GM12878 (cell line): ENCODE results near the gene LMAN1L. TPM values are rescaled to one million over a fixed set of nuclear protein-coding genes. Genes with fewer than 3 reads are reported as not detected.

Experiments used
- ATAC-seq: fragments of 200-7000 bp; cut with Tn5 transposase; 3 replicates; pipeline ENCODE4 v1.9.1; 2020; ENCODE audit warnings: mild to moderate bottlenecking, moderate library complexity
- BruUV-seq: library from RNA; stranded (reverse); fragments of 400-500 nt; replicated peaks from 2 replicates; lab custom pipeline; 2021; lab: Mats Ljungman, UMichigan
- CTCF ChIA-PET: fragments of 300-600 bp; sonication (Branson Sonifier 250); formaldehyde crosslinking; extraction: SDS; loops from one replicate; lab custom pipeline; 2021; ENCODE audit warnings: inconsistent platforms; lab: Yijun Ruan, JAX
- POLR2A ChIA-PET: fragments of 350-600 bp; formaldehyde crosslinking; extraction: SDS; loops from one replicate; lab custom pipeline; 2021; ENCODE audit warnings: inconsistent platforms; lab: Charles Lee
- RAD21 ChIA-PET: fragments of 300-600 bp; sonication (Branson Sonifier 250); formaldehyde crosslinking; loops from one replicate; lab custom pipeline; 2023; ENCODE audit warnings: antibody characterized with exemption; ENCODE audit not compliant: unreplicated experiment; lab: Charles Lee
- SMC1A ChIA-PET: fragments of 300-600 bp; sonication (Branson Sonifier 250); formaldehyde crosslinking; loops from one replicate; lab custom pipeline; 2023; ENCODE audit not compliant: unreplicated experiment, uncharacterized antibody; lab: Charles Lee
- DNase-seq: peaks from one replicate; pipeline ENCODE4 v3.0.0-alpha.2; 2011; ENCODE audit warnings: low read depth, low spot score
- FAIRE-seq: peaks from 3 replicates; lab custom pipeline; 2011; peaks lifted over from hg19 to GRCh38; lab: Jason Lieb, UNC
- H2AFZ ChIP-seq: 2 replicates; pipeline ENCODE4 v1.6.0; 2011; ENCODE audit warnings: low read depth, low read length, control low read depth; ENCODE audit not compliant: control insufficient read depth
- H3K27ac ChIP-seq: 2 replicates; pipeline ENCODE4 v1.5.1; 2011; ENCODE audit warnings: control low read depth; ENCODE audit not compliant: control insufficient read depth, insufficient read depth
- H3K27me3 ChIP-seq, 2 experiments: replicated peaks in 1 of 2; 2 replicates each; pipeline versions ENCODE4 v1.6.0 to v1.6.1; 2011; ENCODE audit warnings: low read length in 1 of 2; ENCODE audit not compliant: control insufficient read depth in 2 of 2, insufficient read depth in 2 of 2
- H3K36me3 ChIP-seq, 2 experiments: 2 replicates each; pipeline ENCODE4 v1.5.1; 2011; ENCODE audit warnings: low read length in 1 of 2; ENCODE audit not compliant: control insufficient read depth in 2 of 2, insufficient read depth in 2 of 2
- H3K4me1 ChIP-seq: 2 replicates; pipeline ENCODE4 v1.6.1; 2011; ENCODE audit warnings: mild to moderate bottlenecking, low read length, moderate library complexity, mixed read lengths; ENCODE audit not compliant: control insufficient read depth, insufficient read depth
- H3K4me2 ChIP-seq: 2 replicates; pipeline ENCODE4 v1.6.0; 2011; ENCODE audit warnings: control low read depth; ENCODE audit not compliant: control insufficient read depth, insufficient read depth
- H3K4me3 ChIP-seq: fragments of 200-600 bp; sonication (generic); 2 replicates; pipeline ENCODE4 v1.5.1; 2016
- H3K79me2 ChIP-seq: 2 replicates; pipeline ENCODE4 v1.6.0; 2011; ENCODE audit warnings: low read length; ENCODE audit not compliant: control insufficient read depth, insufficient read depth
- H3K9ac ChIP-seq: 2 replicates; pipeline ENCODE4 v1.8.0; 2011; ENCODE audit warnings: low read length, control low read depth, mixed read lengths; ENCODE audit not compliant: control insufficient read depth, insufficient read depth
- H3K9me3 ChIP-seq: replicated peaks from 3 replicates; pipeline ENCODE4 v1.5.1; 2011; ENCODE audit warnings: mild to moderate bottlenecking, low read length; ENCODE audit not compliant: control insufficient read depth, insufficient read depth
- H4K20me1 ChIP-seq: 2 replicates; pipeline ENCODE4 v1.6.0; 2011; ENCODE audit not compliant: control insufficient read depth, insufficient read depth
- ETV6 ChIP-seq, 2 experiments: fragments of 450-650 bp in 1 of 2; IDR thresholded peaks in 1 of 2; conservative IDR thresholded peaks in 1 of 2; 2 replicates each; pipeline ENCODE4 v1.6.1; 2014; ENCODE audit warnings: antibody characterized with exemption in 1 of 2, borderline replicate concordance in 1 of 2, low read depth in 1 of 2, mild to moderate bottlenecking in 1 of 2, moderate library complexity in 1 of 2
- GABPA ChIP-seq: IDR thresholded peaks from 2 replicates; pipeline ENCODE4 v1.6.1; 2014; ENCODE audit warnings: antibody characterized with exemption, low read depth, mild to moderate bottlenecking, inconsistent platforms
- HCFC1 ChIP-seq: fragments of 150-350 bp; IDR thresholded peaks from 2 replicates; pipeline ENCODE4 v1.6.1; 2014; ENCODE audit warnings: low read length
- POLR2A ChIP-seq: IDR thresholded peaks from 2 replicates; pipeline ENCODE4 v1.6.1; 2011; ENCODE audit warnings: low read depth, mild to moderate bottlenecking, low read length
- SREBF1 ChIP-seq: IDR thresholded peaks from 2 replicates; pipeline ENCODE4 v1.6.1; 2012; ENCODE audit warnings: mild to moderate bottlenecking, low read length
- STAT3 ChIP-seq: IDR thresholded peaks from 2 replicates; pipeline ENCODE4 v1.6.1; 2011; ENCODE audit warnings: low read depth, low read length, improper control_type of control experiment
- WGBS: methylation state at CpG from one replicate; pipeline ENCODE4 v1.1.6; 2016; ENCODE audit warnings: low lambda C conversion rate; ENCODE audit not compliant: insufficient replicate concordance, insufficient coverage; ENCODE audit errors: missing lambda C conversion rate; 5-methylcytosine and 5-hydroxymethylcytosine counted together
- in situ Hi-C: fragments of 300-500 bp; cut with MboI; formaldehyde crosslinking; loops from 9 replicates; pipeline ENCODE4 v1.14.3; 2018; ENCODE audit warnings: mixed read lengths
- intact Hi-C: fragments of 100-400 bp; cut with micrococcal nuclease; formaldehyde crosslinking; loops from one replicate; pipeline ENCODE4 v1.14.2; 2022; ENCODE audit not compliant: unreplicated experiment
- polyA plus RNA-seq, 11 experiments: library from polyadenylated mRNA; depleted of rRNA in 4 of 11; unstranded in 6 of 11; stranded (reverse) in 5 of 11; fragments of >200 nt; fragmentation: Nextera tagmentation in 4 of 11; fragmentation: Illumina TruSeq in 1 of 11; extraction: Ambion mirVana in 4 of 11; extraction: Trizol in 1 of 11; gene quantifications; 1 replicate in 1 of 11; 2 replicates in 10 of 11; pipeline versions ENCODE4 v1.2.1 to v1.2.3, GENCODE V29; 2011 to 2016; ENCODE audit warnings: inconsistent platforms in 2 of 11, missing spikeins in 2 of 11, low read depth in 1 of 11
- total RNA-seq, 4 experiments: library from RNA; depleted of rRNA in 3 of 4; stranded (reverse); fragments of >200 nt in 3 of 4; fragmentation: Illumina TruSeq in 1 of 4; extraction: Trizol in 1 of 4; gene quantifications; 2 replicates each; pipeline versions ENCODE4 v1.2.1 to v1.2.3, GENCODE V29; 2013 to 2021

LMAN1L gene
- total and polyA plus RNA-seq, 10 of the 15 experiments (the other 5 are each of a cell fraction or from before 2014, with no cell fraction given): not detected

- Histone ChIP-seq H4K20me1 (peaks cover 6% of the 10 kb centered on the region), H3K9me3 (no peaks in the 10 kb centered on the region), H3K79me2 (peaks cover 24% of the 10 kb centered on the region), H2AFZ (no peak overlapping the region), H3K4me1 (peaks cover 38% of the 10 kb centered on the region), H3K4me2 (no peak overlapping the region), H3K9ac (no peak overlapping the region), H3K27ac (no peak overlapping the region), H3K36me3 (peaks cover 46 to 59% of the 10 kb centered on the region in 2 experiments), H3K4me3 (no peak overlapping the region), H3K27me3 (no peaks in the 10 kb centered on the region)
- 84% methylated on average over 18 of the region's 18 CpGs for WGBS
- intact Hi-C loops (loop anchor here (5.0 kb wide), 1 partner anchor 41 kb away; the partner anchor contains the start of gene ULK3), in situ Hi-C loops (no loop called here)
- DNase-seq (no peak), FAIRE-seq (no peak), ATAC-seq (no peak)
- TF ChIP-seq POLR2A (peak; percentile 63), STAT3 (no peak), GABPA (no peak), HCFC1 (no peak), SREBF1 (no peak), ETV6 (conservative IDR thresholded peaks at IDR 0.05 in 1 of 2, IDR thresholded peaks at IDR 0.05 in 1 of 2; ENCODE audit: borderline replicate concordance in 1 of 2, low read depth in 1 of 2) (no peak)
- CTCF ChIA-PET: interaction anchor here (1.1 to 25.9 kb wide), 5 partner anchors 9 to 101 kb away, joined by 3 to 1288 read pairs (median 26); partner anchors contain the start of gene CSK
- SMC1A ChIA-PET: interaction anchor here (7.4 to 15.7 kb wide), 2 partner anchors 13 to 25 kb away, joined by 74 to 811 read pairs; partner anchors contain the start of gene CSK
- RAD21 ChIA-PET: interaction anchor here (3.9 to 22.9 kb wide), 2 partner anchors 22 to 30 kb away, joined by 28 to 1186 read pairs; partner anchors contain the start of gene CSK
- POLR2A ChIA-PET: interaction anchor here (5.3 kb wide), 1 partner anchor 24 kb away, joined by 42 read pairs; no protein-coding TSS in a partner anchor
- BruUV-seq: no TSS peak
Measured at GRCh38 chr15:74801311-74801997, 11.2 kb upstream of the LMAN1L start.
